Testis (tissue), 3 donors: ENCODE data around the gene PLK5. TPM values are rescaled to one million over a fixed set of nuclear protein-coding genes. Genes with fewer than 3 reads are reported as not detected.

Experiments used
- DNase-seq: peaks from one replicate; pipeline ENCODE4 v3.0.0-alpha.2; 2019
- H3K27ac ChIP-seq, 2 donors: fragments of 200-600 bp; sonication (generic); one replicate each; pipeline ENCODE4 v1.5.1; 2019
- H3K27me3 ChIP-seq: fragments of 200-600 bp; sonication (generic); one replicate; pipeline ENCODE4 v1.5.1; 2019
- H3K36me3 ChIP-seq: fragments of 200-600 bp; sonication (generic); one replicate; pipeline ENCODE4 v1.5.1; 2017; ENCODE audit warnings: low read depth; ENCODE audit errors: missing control alignments
- H3K4me1 ChIP-seq: fragments of 200-600 bp; sonication (generic); one replicate; pipeline ENCODE4 v1.5.1; 2019
- H3K4me3 ChIP-seq, 2 donors: fragments of 200-600 bp; sonication (generic); one replicate each; pipeline ENCODE4 v1.5.1; 2017 to 2019
- H3K9me3 ChIP-seq: fragments of 200-600 bp; sonication (generic); one replicate; pipeline ENCODE4 v1.5.1; 2017
- CTCF ChIP-seq, 3 experiments: fragments of 450-650 bp in 2 of 3; fragments of 200-600 bp in 1 of 3; sonication (generic) in 1 of 3; IDR thresholded peaks; one replicate each; pipeline ENCODE4 v1.5.1; 2016 to 2019; ENCODE audit warnings: antibody characterized with exemption in 3 of 3, mild to moderate bottlenecking in 2 of 3, moderate library complexity in 1 of 3
- POLR2A ChIP-seq: fragments of 450-650 bp; IDR thresholded peaks from one replicate; pipeline ENCODE4 v1.6.1; 2017; ENCODE audit warnings: antibody characterized with exemption, mild to moderate bottlenecking, moderate library complexity
- WGBS, 2 donors: methylation state at CpG; one replicate each; pipeline ENCODE4 v1.1.5; 2018; 5-methylcytosine and 5-hydroxymethylcytosine counted together
- intact Hi-C: fragments of 100-400 bp; cut with DNase I; formaldehyde crosslinking; loops from one replicate; pipeline ENCODE4 v1.15.1; 2023; ENCODE audit warnings: low total_unique reads
- polyA plus RNA-seq: library from polyadenylated mRNA; stranded (reverse); fragments of 350-450 nt; fragmentation: Illumina TruSeq; extraction: RNeasy Lipid Tissue Mini Kit (QIAGEN cat#74804); gene quantifications from one replicate; pipeline ENCODE4 v1.2.3, GENCODE V29; 2014; ENCODE audit warnings: low read depth, low replicate concordance; ENCODE audit not compliant: insufficient read depth
- total RNA-seq, 2 donors: library from RNA; depleted of rRNA; stranded (reverse); fragments of >200 nt; gene quantifications; one replicate each; pipeline ENCODE4 v1.2.3, GENCODE V29; 2016

Gene PLK5
- total and polyA plus RNA-seq, 3 donors from 2014 or later = 2.4 to 31.5 (median 13.4) TPM

GRCh38 chr19:1483131-1483978 lies 40.5 kb upstream of the PLK5 start:
- DNase-seq = no peak
- intact Hi-C loops = no loop called here
- Histone ChIP-seq H3K27me3 (no peaks in the 10 kb centered on the region), H3K9me3 (no peaks in the 10 kb centered on the region), H3K4me3 (no peak overlapping the region), H3K36me3 (no peaks in the 10 kb centered on the region), H3K4me1 (peaks cover 8% of the 10 kb centered on the region), H3K27ac (no peak overlapping the region)
- 50 to 80% methylated on average over 4 to 67 of the region's 77 CpGs for WGBS, 2 donors
- TF ChIP-seq CTCF (IDR thresholded peaks at IDR 0.05) (no peak), POLR2A (no peak)

- TF ChIP-seq CTCF (IDR thresholded peaks at IDR 0.05) = no peak
- TF ChIP-seq POLR2A = no peak
- Histone ChIP-seq H3K9me3 (no peaks in the 10 kb centered on the region), H3K36me3 (no peaks in the 10 kb centered on the region), H3K27ac (no peak overlapping the region), H3K27me3 (no peaks in the 10 kb centered on the region), H3K4me1 (peaks cover 5% of the 10 kb centered on the region), H3K4me3 (no peak overlapping the region)
- no peak for DNase-seq
- 75 to 80% methylated on average over 11 to 23 of the region's 23 CpGs for WGBS, 2 donors
- intact Hi-C loops = no loop called here
Observed at GRCh38 chr19:1483979-1484428, 39.9 kb upstream of the PLK5 start.

- peaks cover 3% of the 10 kb centered on the region for H3K4me1 ChIP-seq
- DNase-seq = no peak
- no peak overlapping the region for H3K4me3 ChIP-seq
- no peak overlapping the region for H3K27ac ChIP-seq
- intact Hi-C loops = no loop called here
- no peaks in the 10 kb centered on the region for H3K27me3 ChIP-seq
- TF ChIP-seq CTCF (IDR thresholded peaks at IDR 0.05) (no peak), POLR2A (no peak)
- 94% methylated on average over 42 to 52 of the region's 56 CpGs for WGBS, 2 donors
- no peaks in the 10 kb centered on the region for H3K9me3 ChIP-seq
- no peaks in the 10 kb centered on the region for H3K36me3 ChIP-seq
Observed at GRCh38 chr19:1486720-1487575, 36.9 kb upstream of the PLK5 start.

GRCh38 chr19:1487576-1488281 lies 36.1 kb upstream of the PLK5 start:
- no peaks in the 10 kb centered on the region for H3K27me3 ChIP-seq
- intact Hi-C loops = no loop called here
- H3K27ac ChIP-seq = no peak overlapping the region
- no peak for DNase-seq
- peaks cover 6% of the 10 kb centered on the region for H3K4me1 ChIP-seq
- H3K36me3 ChIP-seq = no peaks in the 10 kb centered on the region
- H3K9me3 ChIP-seq = no peaks in the 10 kb centered on the region
- no peak overlapping the region for H3K4me3 ChIP-seq
- 94 to 95% methylated on average over 16 to 38 of the region's 40 CpGs for WGBS, 2 donors
- TF ChIP-seq CTCF (IDR thresholded peaks at IDR 0.05) (no peak), POLR2A (no peak)
